HepG2 (cell line): ENCODE data around the gene ADAM15. TPM values are rescaled to one million over a fixed set of nuclear protein-coding genes. Genes with fewer than 3 reads are reported as not detected.

ENCODE experiments used
- ARHGAP35 ChIP-seq: sonication (generic); formaldehyde crosslinking; IDR thresholded peaks from 2 replicates; pipeline ENCODE4 v1.9.0; 2022; ENCODE audit warnings: mild to moderate bottlenecking, inconsistent platforms, moderate library complexity, missing genetic modification reagents, borderline replicate concordance
- ETV6 ChIP-seq: sonication (generic); formaldehyde crosslinking; conservative IDR thresholded peaks from 2 replicates; pipeline ENCODE4 v1.4.0; 2020; ENCODE audit warnings: missing genetic modification reagents
- HOXA7 ChIP-seq: sonication (generic); formaldehyde crosslinking; IDR thresholded peaks from 2 replicates; pipeline ENCODE4 v1.8.1; 2022; ENCODE audit warnings: mild to moderate bottlenecking, missing genetic modification reagents, moderate library complexity
- JDP2 ChIP-seq: sonication (generic); formaldehyde crosslinking; IDR thresholded peaks from 2 replicates; pipeline ENCODE4 v1.8.1; 2022; ENCODE audit warnings: missing genetic modification reagents, borderline replicate concordance
- KDM5B ChIP-seq: sonication (generic); formaldehyde crosslinking; IDR thresholded peaks from 2 replicates; pipeline ENCODE4 v1.4.0; 2020; ENCODE audit warnings: missing genetic modification reagents, mild to moderate bottlenecking, borderline replicate concordance
- KLF16 ChIP-seq, 2 experiments: sonication (generic) in 1 of 2; formaldehyde crosslinking in 1 of 2; IDR thresholded peaks; 2 replicates each; pipeline versions ENCODE4 v1.6.1 to v1.8.0; 2016 to 2023; ENCODE audit warnings: missing genetic modification reagents in 2 of 2, missing compliant biosample characterization in 1 of 2
- NFYB ChIP-seq: sonication (generic); formaldehyde crosslinking; IDR thresholded peaks from 2 replicates; pipeline ENCODE4 v1.4.0; 2020; ENCODE audit warnings: missing genetic modification reagents
- RARA ChIP-seq: IDR thresholded peaks from 2 replicates; pipeline ENCODE4 v1.6.1; 2016; ENCODE audit warnings: missing genetic modification reagents, missing compliant biosample characterization
- TMF1 ChIP-seq: sonication (generic); formaldehyde crosslinking; IDR thresholded peaks from 2 replicates; pipeline ENCODE4 v1.8.1; 2022; ENCODE audit warnings: low read depth, missing genetic modification reagents
- ZKSCAN1 ChIP-seq: fragments of 150-350 bp; IDR thresholded peaks from 2 replicates; pipeline ENCODE4 v1.6.1; 2014; ENCODE audit warnings: low read length
- ZKSCAN5 ChIP-seq: sonication (generic); formaldehyde crosslinking; IDR thresholded peaks from 2 replicates; pipeline ENCODE4 v1.5.1; 2020; ENCODE audit warnings: mild to moderate bottlenecking, missing genetic modification reagents
- ZNF121 ChIP-seq: sonication (generic); formaldehyde crosslinking; IDR thresholded peaks from 2 replicates; pipeline ENCODE4 v1.5.0; 2020; ENCODE audit warnings: mild to moderate bottlenecking, missing genetic modification reagents
- ZNF614 ChIP-seq: IDR thresholded peaks from 2 replicates; pipeline ENCODE4 v1.6.1; 2018; ENCODE audit warnings: missing biosample characterization, missing genetic modification reagents, inconsistent platforms, borderline replicate concordance
- ZSCAN25 ChIP-seq: sonication (generic); formaldehyde crosslinking; IDR thresholded peaks from 2 replicates; pipeline ENCODE4 v1.8.0; 2022; ENCODE audit warnings: mild to moderate bottlenecking, missing genetic modification reagents
- polyA plus RNA-seq, 8 experiments: library from polyadenylated mRNA; depleted of rRNA in 3 of 8; stranded (reverse) in 7 of 8; unstranded in 1 of 8; fragments of >200 nt; fragmentation: Illumina TruSeq in 4 of 8; extraction: Trizol in 4 of 8; gene quantifications; 2 replicates each; pipeline versions ENCODE4 v1.2.1 to v1.2.3, GENCODE V29; 2011 to 2016; ENCODE audit warnings: low read depth in 4 of 8, missing spikeins in 1 of 8, mixed read lengths in 1 of 8; ENCODE audit not compliant: insufficient read depth in 1 of 8
- total RNA-seq, 5 experiments: library from RNA; depleted of rRNA; stranded (reverse); fragments of >200 nt; fragmentation: Illumina TruSeq; extraction: Trizol; gene quantifications; 2 replicates each; pipeline ENCODE4 v1.2.3, GENCODE V29; 2016; ENCODE audit warnings: low read depth in 1 of 5
- TF ChIP-seq, protein P1 (sequence below): IDR thresholded peaks from 2 replicates; pipeline ENCODE4 v1.4.0; 2020; ENCODE audit warnings: mild to moderate bottlenecking, missing genetic modification reagents
- TF ChIP-seq, protein P2 (sequence below): sonication (generic); formaldehyde crosslinking; IDR thresholded peaks from 2 replicates; pipeline ENCODE4 v1.5.0; 2020; ENCODE audit warnings: missing genetic modification reagents
- TF ChIP-seq, protein P3 (sequence below): sonication (generic); formaldehyde crosslinking; conservative IDR thresholded peaks from 2 replicates; pipeline ENCODE4 v1.4.0; 2020; ENCODE audit warnings: missing genetic modification reagents
- TF ChIP-seq, protein P4 (sequence below): IDR thresholded peaks from 2 replicates; pipeline ENCODE4 v1.6.1; 2016; ENCODE audit warnings: missing biosample characterization, missing genetic modification reagents, low read depth
- TF ChIP-seq, protein P5 (sequence below): sonication (generic); formaldehyde crosslinking; IDR thresholded peaks from 2 replicates; pipeline ENCODE4 v1.4.0; 2020; ENCODE audit warnings: mild to moderate bottlenecking, missing genetic modification reagents

Gene ADAM15
- total and polyA plus RNA-seq, 2 of the 13 experiments (the other 11 are each of a cell fraction or from before 2014, with no cell fraction given): 17.9 to 25.6 TPM

DNA sequence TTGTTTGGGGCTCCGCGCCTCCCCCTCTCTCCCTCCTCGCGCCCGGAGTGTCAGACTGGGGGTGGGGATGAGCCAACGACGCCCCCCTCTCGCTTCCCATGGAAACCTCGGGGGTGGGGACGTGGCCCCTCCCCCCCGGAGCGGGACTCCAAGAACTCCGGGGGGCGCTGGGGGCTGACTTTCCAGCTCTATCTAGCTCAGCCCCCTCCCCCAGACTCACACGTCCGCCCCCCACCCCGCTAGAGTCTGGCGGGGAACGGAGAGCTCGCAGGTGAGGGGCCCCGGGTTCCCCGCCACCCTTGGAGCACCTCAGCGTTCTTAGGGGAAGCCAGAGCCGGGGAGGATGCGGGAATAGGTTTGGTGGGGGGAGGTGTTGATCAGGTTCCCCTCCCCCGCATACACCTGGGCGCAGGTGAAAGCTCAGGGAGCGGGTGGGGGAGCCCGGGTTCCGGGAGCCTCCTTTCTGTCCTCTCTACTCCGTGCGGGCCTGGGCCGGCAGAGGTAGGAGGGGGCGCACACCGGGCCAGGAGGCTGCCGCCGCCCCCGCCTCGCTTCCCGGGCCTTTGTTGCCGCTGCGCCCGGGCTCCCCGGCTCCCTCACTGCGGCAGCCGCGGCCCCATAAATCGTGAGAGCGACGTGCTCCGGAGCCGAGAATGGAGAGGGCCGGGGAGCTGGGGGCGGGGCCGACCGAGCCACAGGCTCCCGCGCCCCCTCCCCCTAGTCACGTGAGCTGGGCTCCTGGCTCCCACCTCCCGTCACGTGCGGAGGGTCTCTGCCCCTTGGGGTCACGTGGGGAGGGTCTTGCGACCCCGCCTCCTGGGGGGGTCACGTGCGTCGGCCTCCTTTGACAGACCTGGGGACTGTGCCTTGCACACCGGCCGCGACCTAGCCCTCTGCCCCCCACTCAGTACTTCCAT is 29.5 kb downstream of the ADAM15 start (continued):
- TF ChIP-seq, protein P1, sequence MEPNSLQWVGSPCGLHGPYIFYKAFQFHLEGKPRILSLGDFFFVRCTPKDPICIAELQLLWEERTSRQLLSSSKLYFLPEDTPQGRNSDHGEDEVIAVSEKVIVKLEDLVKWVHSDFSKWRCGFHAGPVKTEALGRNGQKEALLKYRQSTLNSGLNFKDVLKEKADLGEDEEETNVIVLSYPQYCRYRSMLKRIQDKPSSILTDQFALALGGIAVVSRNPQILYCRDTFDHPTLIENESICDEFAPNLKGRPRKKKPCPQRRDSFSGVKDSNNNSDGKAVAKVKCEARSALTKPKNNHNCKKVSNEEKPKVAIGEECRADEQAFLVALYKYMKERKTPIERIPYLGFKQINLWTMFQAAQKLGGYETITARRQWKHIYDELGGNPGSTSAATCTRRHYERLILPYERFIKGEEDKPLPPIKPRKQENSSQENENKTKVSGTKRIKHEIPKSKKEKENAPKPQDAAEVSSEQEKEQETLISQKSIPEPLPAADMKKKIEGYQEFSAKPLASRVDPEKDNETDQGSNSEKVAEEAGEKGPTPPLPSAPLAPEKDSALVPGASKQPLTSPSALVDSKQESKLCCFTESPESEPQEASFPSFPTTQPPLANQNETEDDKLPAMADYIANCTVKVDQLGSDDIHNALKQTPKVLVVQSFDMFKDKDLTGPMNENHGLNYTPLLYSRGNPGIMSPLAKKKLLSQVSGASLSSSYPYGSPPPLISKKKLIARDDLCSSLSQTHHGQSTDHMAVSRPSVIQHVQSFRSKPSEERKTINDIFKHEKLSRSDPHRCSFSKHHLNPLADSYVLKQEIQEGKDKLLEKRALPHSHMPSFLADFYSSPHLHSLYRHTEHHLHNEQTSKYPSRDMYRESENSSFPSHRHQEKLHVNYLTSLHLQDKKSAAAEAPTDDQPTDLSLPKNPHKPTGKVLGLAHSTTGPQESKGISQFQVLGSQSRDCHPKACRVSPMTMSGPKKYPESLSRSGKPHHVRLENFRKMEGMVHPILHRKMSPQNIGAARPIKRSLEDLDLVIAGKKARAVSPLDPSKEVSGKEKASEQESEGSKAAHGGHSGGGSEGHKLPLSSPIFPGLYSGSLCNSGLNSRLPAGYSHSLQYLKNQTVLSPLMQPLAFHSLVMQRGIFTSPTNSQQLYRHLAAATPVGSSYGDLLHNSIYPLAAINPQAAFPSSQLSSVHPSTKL (CRISPR knock-in tag): peak; percentile 34; the same call in 1 of the 2 replicates
- TF ChIP-seq, protein P2, sequence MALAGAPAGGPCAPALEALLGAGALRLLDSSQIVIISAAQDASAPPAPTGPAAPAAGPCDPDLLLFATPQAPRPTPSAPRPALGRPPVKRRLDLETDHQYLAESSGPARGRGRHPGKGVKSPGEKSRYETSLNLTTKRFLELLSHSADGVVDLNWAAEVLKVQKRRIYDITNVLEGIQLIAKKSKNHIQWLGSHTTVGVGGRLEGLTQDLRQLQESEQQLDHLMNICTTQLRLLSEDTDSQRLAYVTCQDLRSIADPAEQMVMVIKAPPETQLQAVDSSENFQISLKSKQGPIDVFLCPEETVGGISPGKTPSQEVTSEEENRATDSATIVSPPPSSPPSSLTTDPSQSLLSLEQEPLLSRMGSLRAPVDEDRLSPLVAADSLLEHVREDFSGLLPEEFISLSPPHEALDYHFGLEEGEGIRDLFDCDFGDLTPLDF (CRISPR knock-in tag): no peak
- TF ChIP-seq ARHGAP35 (no peak), NFYB (CRISPR knock-in tag) (no peak), ZNF121 (CRISPR knock-in tag) (no peak), TMF1 (no peak), ZKSCAN1 (no peak), KDM5B (CRISPR knock-in tag) (peak; percentile 63), ZNF614 (no peak), ETV6 (no peak), ZKSCAN5 (CRISPR knock-in tag) (no peak), JDP2 (no peak), HOXA7 (no peak), RARA (CRISPR knock-in tag) (no peak), KLF16 (CRISPR knock-in tag; IDR thresholded peaks at IDR 0.05) (no peak), ZSCAN25 (CRISPR knock-in tag) (no peak)
- TF ChIP-seq, protein P3, sequence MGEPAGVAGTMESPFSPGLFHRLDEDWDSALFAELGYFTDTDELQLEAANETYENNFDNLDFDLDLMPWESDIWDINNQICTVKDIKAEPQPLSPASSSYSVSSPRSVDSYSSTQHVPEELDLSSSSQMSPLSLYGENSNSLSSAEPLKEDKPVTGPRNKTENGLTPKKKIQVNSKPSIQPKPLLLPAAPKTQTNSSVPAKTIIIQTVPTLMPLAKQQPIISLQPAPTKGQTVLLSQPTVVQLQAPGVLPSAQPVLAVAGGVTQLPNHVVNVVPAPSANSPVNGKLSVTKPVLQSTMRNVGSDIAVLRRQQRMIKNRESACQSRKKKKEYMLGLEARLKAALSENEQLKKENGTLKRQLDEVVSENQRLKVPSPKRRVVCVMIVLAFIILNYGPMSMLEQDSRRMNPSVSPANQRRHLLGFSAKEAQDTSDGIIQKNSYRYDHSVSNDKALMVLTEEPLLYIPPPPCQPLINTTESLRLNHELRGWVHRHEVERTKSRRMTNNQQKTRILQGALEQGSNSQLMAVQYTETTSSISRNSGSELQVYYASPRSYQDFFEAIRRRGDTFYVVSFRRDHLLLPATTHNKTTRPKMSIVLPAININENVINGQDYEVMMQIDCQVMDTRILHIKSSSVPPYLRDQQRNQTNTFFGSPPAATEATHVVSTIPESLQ (CRISPR knock-in tag): no peak
- TF ChIP-seq, protein P4, sequence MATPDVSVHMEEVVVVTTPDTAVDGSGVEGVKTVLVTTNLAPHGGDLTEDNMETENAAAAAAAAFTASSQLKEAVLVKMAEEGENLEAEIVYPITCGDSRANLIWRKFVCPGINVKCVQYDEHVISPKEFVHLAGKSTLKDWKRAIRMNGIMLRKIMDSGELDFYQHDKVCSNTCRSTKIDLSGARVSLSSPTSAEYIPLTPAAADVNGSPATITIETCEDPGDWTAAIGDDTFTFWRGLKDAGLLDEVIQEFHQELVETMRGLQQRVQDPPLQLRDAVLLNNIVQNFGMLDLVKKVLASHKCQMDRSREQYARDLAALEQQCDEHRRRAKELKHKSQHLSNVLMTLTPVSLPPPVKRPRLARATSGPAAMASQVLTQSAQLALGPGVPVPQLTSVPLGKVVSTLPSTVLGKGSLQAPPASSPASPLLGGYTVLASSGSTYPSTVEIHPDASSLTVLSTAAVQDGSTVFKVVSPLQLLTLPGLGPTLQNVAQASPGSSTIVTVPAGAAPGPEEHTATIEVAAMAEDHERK (CRISPR knock-in tag): no peak
- TF ChIP-seq, protein P5, sequence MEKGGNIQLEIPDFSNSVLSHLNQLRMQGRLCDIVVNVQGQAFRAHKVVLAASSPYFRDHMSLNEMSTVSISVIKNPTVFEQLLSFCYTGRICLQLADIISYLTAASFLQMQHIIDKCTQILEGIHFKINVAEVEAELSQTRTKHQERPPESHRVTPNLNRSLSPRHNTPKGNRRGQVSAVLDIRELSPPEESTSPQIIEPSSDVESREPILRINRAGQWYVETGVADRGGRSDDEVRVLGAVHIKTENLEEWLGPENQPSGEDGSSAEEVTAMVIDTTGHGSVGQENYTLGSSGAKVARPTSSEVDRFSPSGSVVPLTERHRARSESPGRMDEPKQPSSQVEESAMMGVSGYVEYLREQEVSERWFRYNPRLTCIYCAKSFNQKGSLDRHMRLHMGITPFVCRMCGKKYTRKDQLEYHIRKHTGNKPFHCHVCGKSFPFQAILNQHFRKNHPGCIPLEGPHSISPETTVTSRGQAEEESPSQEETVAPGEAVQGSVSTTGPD: no peak
